ENCODE results near the gene RFESD. TPM values are rescaled to one million over a fixed set of nuclear protein-coding genes. Genes with fewer than 3 reads are reported as not detected.

The RFESD gene
- total RNA-seq, 4 donors from 2014 or later = 1.1 to 1.4 TPM; not detected in 2

DNA sequence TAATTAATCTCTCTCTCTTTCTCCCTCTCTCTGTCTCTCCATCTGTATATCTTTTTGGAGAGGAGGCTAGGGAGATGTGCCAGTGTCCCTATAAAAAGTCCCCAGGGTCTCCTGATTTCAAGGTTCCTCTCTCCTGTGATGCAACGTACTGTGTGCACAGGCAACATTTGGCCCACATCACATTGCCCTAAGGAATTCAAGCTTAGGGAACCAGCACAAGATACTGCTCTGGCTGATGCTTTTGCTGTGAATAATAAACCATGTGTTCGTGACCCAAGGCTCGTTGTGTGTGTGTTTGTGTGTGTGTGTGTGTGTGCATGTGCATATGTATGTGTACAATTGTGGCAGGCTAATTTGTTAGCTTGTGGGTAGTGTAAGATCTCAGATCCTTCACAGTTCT is 26.5 kb downstream of the RFESD start:
- no peak for DNase-seq
- no peak overlapping the region for H3K27ac ChIP-seq

DNA sequence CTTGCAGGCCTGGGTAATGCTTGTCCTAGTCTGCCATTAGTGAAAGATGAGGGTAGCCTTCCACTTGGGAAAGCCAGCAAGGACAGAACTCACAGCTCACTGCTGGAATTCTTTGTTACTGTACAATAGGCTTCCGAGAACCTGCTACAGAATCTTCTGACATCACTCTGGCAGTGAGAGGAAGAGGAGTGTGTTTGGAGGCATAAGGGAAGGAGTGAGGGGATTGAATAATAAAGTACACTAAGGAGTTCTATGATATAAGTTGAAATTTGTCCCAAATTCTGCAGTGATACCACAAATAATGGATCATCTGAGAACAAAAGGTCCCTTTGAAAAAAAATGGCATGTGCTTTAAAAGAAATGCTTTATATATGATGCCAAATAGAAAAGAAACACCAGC is 36.3 kb downstream of the RFESD start, which contains the start of gene SPATA9:
Gene SPATA9, minus strand, starts transcription at position 101 of the 400 bp plus-strand sequence. CDS start 137 bp downstream, outside the sequence.
- Histone ChIP-seq H3K27ac (no peak within 1 kb of the TSS), H3K27me3 (no peaks in the 10 kb centered on the region), H3K36me3 (no peaks in the 10 kb centered on the region), H3K4me3 (no peak within 1 kb of the TSS), H3K4me1 (no peaks in the 10 kb centered on the region), H3K9me3 (no peaks in the 10 kb centered on the region)
- intact Hi-C loops (cut with DNase I; ENCODE audit: low total_unique reads) = no loop called here
- TF ChIP-seq, protein P1, sequence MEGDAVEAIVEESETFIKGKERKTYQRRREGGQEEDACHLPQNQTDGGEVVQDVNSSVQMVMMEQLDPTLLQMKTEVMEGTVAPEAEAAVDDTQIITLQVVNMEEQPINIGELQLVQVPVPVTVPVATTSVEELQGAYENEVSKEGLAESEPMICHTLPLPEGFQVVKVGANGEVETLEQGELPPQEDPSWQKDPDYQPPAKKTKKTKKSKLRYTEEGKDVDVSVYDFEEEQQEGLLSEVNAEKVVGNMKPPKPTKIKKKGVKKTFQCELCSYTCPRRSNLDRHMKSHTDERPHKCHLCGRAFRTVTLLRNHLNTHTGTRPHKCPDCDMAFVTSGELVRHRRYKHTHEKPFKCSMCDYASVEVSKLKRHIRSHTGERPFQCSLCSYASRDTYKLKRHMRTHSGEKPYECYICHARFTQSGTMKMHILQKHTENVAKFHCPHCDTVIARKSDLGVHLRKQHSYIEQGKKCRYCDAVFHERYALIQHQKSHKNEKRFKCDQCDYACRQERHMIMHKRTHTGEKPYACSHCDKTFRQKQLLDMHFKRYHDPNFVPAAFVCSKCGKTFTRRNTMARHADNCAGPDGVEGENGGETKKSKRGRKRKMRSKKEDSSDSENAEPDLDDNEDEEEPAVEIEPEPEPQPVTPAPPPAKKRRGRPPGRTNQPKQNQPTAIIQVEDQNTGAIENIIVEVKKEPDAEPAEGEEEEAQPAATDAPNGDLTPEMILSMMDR (IDR thresholded peaks at IDR 0.05) = no peak
- TF ChIP-seq POLR2AphosphoS5 (IDR thresholded peaks at IDR 0.05) (no peak), POLR2A (IDR thresholded peaks at IDR 0.05) (no peak), EP300 (IDR thresholded peaks at IDR 0.05; ENCODE audit: low read depth) (no peak)
- WGBS, 2 donors (ENCODE audit: low coverage in 1 of 2) = 83 to 100% methylated on average over 1 of the region's 1 CpG
- in situ Hi-C loops (cut with MboI; ENCODE audit: low pct_ligation_motif_present in 1 of 4, low pct_unique_long_range_greater_than_20kb in 1 of 4, low sequenced_read_pairs in 3 of 4) = no loop called here
- no peak for DNase-seq

More for the DNA sequence above, 26.5 kb downstream of the RFESD start:
- intact Hi-C loops (cut with DNase I; ENCODE audit: low total_unique reads) = no loop called here
- in situ Hi-C loops (cut with MboI; ENCODE audit: low pct_ligation_motif_present in 1 of 4, low pct_unique_long_range_greater_than_20kb in 1 of 4, low sequenced_read_pairs in 3 of 4) = no loop called here
- 59 to 83% methylated on average over 1 to 3 of the region's 3 CpGs for WGBS, 2 donors (ENCODE audit: low coverage in 1 of 2)
- Histone ChIP-seq H3K9me3 (no peaks in the 10 kb centered on the region), H3K36me3 (no peaks in the 10 kb centered on the region), H3K4me3 (no peak overlapping the region), H3K27me3 (no peaks in the 10 kb centered on the region), H3K4me1 (peaks cover 0 to 20% (median 2%) of the 10 kb centered on the region in 4 donors)
- no peak for TF ChIP-seq POLR2AphosphoS5 (IDR thresholded peaks at IDR 0.05)
- TF ChIP-seq EP300 (IDR thresholded peaks at IDR 0.05; ENCODE audit: low read depth) = no peak
- no peak for TF ChIP-seq POLR2A (IDR thresholded peaks at IDR 0.05)
- TF ChIP-seq, protein P1 (IDR thresholded peaks at IDR 0.05) = no peak

DNA sequence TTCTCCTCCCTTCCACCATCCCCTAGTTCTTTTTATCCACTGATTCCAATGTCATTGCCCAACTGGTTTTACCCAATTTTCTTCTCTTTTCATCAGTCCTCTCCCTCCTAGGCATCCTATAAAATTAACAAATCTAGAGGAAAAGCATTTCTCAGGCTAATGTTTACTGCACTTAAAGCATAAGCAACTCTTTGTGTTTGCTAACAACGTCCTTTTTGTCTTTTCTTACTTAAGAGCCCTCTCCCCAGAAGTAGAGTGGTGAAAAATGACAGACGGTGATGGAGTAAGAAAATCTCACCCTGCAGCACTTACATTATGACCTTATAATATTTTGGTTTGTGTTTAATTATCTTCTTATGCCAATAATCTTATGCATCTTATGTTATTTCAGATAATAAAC is 37.8 kb downstream of the RFESD start:
- 78 to 82% methylated on average over 2 of the region's 2 CpGs for WGBS, 2 donors (ENCODE audit: low coverage in 1 of 2)
- TF ChIP-seq EP300 (IDR thresholded peaks at IDR 0.05; ENCODE audit: low read depth) (no peak), POLR2AphosphoS5 (IDR thresholded peaks at IDR 0.05) (no peak), POLR2A (IDR thresholded peaks at IDR 0.05) (no peak)
- TF ChIP-seq, protein P1 (IDR thresholded peaks at IDR 0.05) = no peak
- Histone ChIP-seq H3K27ac (no peak overlapping the region), H3K36me3 (no peaks in the 10 kb centered on the region), H3K27me3 (no peaks in the 10 kb centered on the region), H3K9me3 (no peaks in the 10 kb centered on the region), H3K4me3 (no peak overlapping the region), H3K4me1 (no peaks in the 10 kb centered on the region)
- in situ Hi-C loops (cut with MboI; ENCODE audit: low pct_ligation_motif_present in 1 of 4, low pct_unique_long_range_greater_than_20kb in 1 of 4, low sequenced_read_pairs in 3 of 4) = no loop called here
- intact Hi-C loops (cut with DNase I; ENCODE audit: low total_unique reads) = no loop called here
- DNase-seq = no peak

DNA sequence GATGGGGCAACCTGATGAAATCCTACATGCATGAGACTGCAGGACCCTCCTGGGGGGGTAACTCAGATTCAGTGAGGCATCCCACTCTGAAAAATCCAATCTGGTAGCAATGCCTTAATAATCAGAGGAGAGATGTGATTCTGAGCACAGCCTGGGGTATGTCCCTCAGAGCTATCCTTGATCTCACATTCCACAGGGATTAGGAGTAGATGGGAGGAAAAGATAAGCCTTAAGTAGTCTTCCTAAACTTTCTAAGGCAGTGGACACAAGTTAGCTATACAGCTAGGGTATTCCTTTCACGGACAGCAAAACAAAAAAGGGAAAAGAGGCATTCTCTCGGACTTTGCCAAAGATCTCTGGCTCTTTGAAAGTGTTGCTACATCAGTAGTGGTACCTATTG is 40.1 kb downstream of the RFESD start:
- 50 to 76% methylated on average over 2 of the region's 2 CpGs for WGBS, 2 donors (ENCODE audit: low coverage in 1 of 2)
- Histone ChIP-seq H3K36me3 (no peaks in the 10 kb centered on the region), H3K4me1 (no peaks in the 10 kb centered on the region), H3K27ac (no peak overlapping the region), H3K4me3 (no peak overlapping the region), H3K27me3 (no peaks in the 10 kb centered on the region), H3K9me3 (no peaks in the 10 kb centered on the region)
- intact Hi-C loops (cut with DNase I; ENCODE audit: low total_unique reads) (no loop called here), in situ Hi-C loops (cut with MboI; ENCODE audit: low pct_ligation_motif_present in 1 of 4, low pct_unique_long_range_greater_than_20kb in 1 of 4, low sequenced_read_pairs in 3 of 4) (no loop called here)
- no peak for DNase-seq
- TF ChIP-seq EP300 (IDR thresholded peaks at IDR 0.05; ENCODE audit: low read depth) = no peak
- TF ChIP-seq, protein P1 (IDR thresholded peaks at IDR 0.05) = no peak
- TF ChIP-seq POLR2A (IDR thresholded peaks at IDR 0.05) = no peak
- no peak for TF ChIP-seq POLR2AphosphoS5 (IDR thresholded peaks at IDR 0.05)
